ENCODE measurements around the gene ZNF407.

The ZNF407 gene

DNA sequence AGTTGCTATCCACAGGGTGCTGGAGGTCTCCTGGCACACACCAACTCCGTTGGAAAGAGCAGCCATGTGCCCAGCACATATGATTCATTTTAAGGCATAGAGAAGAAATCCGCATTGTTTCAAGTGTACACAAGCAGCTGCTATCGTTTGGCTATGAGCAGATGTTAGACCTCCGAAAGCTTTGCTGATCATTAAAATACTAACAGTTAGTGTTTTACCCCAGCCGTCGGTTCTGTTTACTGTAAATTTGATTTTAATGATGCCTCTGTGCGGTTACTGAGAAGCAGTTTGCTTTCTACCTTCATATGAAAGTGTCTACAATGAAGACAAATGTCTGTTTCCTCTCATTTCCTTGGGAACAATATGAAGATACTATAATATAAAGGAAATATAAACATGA, 456.4 kb downstream of the ZNF407 start:
- Histone ChIP-seq H2AFZ (ENCODE audit: low read depth, low read length) (no peak overlapping the region), H3K79me2 (ENCODE audit: insufficient read depth, low read length) (no peaks in the 10 kb centered on the region), H3K4me1 (ENCODE audit: insufficient read depth, low read length) (peaks cover 13% of the 10 kb centered on the region), H3K36me3 (ENCODE audit: insufficient read depth, low read length) (no peaks in the 10 kb centered on the region), H3K27ac (ENCODE audit: low read length) (0 out of 2 replicates have a peak overlapping the region, but pooled peaks have one; percentile 3), H4K20me1 (ENCODE audit: insufficient read depth, low read length) (no peaks in the 10 kb centered on the region), H3K9me3 (ENCODE audit: insufficient read depth, low read length, severe bottlenecking) (no peaks in the 10 kb centered on the region), H3K4me3 (ENCODE audit: low read depth in 1 of 2, low read length in 2 of 2) (no peak overlapping the region), H3K27me3 (ENCODE audit: insufficient read depth, low read length, poor library complexity) (no peaks in the 10 kb centered on the region), H3K9ac (ENCODE audit: low read depth, low read length) (no peak overlapping the region), H3K4me2 (ENCODE audit: insufficient read depth, low read length) (no peak overlapping the region)
- no peak for ATAC-seq (ENCODE audit: insufficient read depth, low read depth)
- DNase-seq = no peak
- TF ChIP-seq EZH2 (IDR thresholded peaks at IDR 0.05; ENCODE audit: borderline replicate concordance, low read depth, low read length, severe bottlenecking) = no peak
- TF ChIP-seq, protein P1, sequence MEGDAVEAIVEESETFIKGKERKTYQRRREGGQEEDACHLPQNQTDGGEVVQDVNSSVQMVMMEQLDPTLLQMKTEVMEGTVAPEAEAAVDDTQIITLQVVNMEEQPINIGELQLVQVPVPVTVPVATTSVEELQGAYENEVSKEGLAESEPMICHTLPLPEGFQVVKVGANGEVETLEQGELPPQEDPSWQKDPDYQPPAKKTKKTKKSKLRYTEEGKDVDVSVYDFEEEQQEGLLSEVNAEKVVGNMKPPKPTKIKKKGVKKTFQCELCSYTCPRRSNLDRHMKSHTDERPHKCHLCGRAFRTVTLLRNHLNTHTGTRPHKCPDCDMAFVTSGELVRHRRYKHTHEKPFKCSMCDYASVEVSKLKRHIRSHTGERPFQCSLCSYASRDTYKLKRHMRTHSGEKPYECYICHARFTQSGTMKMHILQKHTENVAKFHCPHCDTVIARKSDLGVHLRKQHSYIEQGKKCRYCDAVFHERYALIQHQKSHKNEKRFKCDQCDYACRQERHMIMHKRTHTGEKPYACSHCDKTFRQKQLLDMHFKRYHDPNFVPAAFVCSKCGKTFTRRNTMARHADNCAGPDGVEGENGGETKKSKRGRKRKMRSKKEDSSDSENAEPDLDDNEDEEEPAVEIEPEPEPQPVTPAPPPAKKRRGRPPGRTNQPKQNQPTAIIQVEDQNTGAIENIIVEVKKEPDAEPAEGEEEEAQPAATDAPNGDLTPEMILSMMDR (IDR thresholded peaks at IDR 0.05; ENCODE audit: borderline replicate concordance, extremely low read depth, low read length, poor library complexity, severe bottlenecking) = no peak

DNA sequence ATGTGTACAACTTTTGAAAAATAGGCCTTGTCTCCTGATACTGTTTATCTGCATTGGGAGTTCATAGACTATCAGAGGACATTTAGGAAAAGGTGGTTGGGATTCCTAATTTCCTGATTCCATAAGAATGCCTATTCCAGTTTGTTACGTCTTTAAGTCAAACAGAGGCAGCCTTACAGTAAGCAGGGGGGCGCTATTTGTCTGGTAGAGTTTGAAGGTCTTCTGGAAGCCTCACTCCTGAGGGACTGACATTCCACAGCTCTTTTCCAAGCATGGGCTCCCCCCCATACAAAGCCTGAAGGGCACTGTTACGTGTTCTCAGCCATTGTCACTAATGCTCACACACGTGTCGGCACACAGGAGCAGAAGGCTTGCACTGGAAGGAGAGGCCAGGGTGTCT, 456.9 kb downstream of the ZNF407 start:
- no peak for ATAC-seq (ENCODE audit: insufficient read depth, low read depth)
- Histone ChIP-seq H3K79me2 (ENCODE audit: insufficient read depth, low read length) (no peaks in the 10 kb centered on the region), H3K9ac (ENCODE audit: low read depth, low read length) (no peak overlapping the region), H3K36me3 (ENCODE audit: insufficient read depth, low read length) (no peaks in the 10 kb centered on the region), H3K9me3 (ENCODE audit: insufficient read depth, low read length, severe bottlenecking) (no peaks in the 10 kb centered on the region), H3K4me1 (ENCODE audit: insufficient read depth, low read length) (peaks cover 13% of the 10 kb centered on the region), H3K27ac (ENCODE audit: low read length) (no peak overlapping the region), H3K4me3 (ENCODE audit: low read depth in 1 of 2, low read length in 2 of 2) (no peak overlapping the region), H4K20me1 (ENCODE audit: insufficient read depth, low read length) (no peaks in the 10 kb centered on the region), H3K27me3 (ENCODE audit: insufficient read depth, low read length, poor library complexity) (no peaks in the 10 kb centered on the region), H3K4me2 (ENCODE audit: insufficient read depth, low read length) (no peak overlapping the region), H2AFZ (ENCODE audit: low read depth, low read length) (no peak overlapping the region)
- no peak for DNase-seq
- no peak for TF ChIP-seq EZH2 (IDR thresholded peaks at IDR 0.05; ENCODE audit: borderline replicate concordance, low read depth, low read length, severe bottlenecking)
- TF ChIP-seq, protein P1 (IDR thresholded peaks at IDR 0.05; ENCODE audit: borderline replicate concordance, extremely low read depth, low read length, poor library complexity, severe bottlenecking) = no peak

DNA sequence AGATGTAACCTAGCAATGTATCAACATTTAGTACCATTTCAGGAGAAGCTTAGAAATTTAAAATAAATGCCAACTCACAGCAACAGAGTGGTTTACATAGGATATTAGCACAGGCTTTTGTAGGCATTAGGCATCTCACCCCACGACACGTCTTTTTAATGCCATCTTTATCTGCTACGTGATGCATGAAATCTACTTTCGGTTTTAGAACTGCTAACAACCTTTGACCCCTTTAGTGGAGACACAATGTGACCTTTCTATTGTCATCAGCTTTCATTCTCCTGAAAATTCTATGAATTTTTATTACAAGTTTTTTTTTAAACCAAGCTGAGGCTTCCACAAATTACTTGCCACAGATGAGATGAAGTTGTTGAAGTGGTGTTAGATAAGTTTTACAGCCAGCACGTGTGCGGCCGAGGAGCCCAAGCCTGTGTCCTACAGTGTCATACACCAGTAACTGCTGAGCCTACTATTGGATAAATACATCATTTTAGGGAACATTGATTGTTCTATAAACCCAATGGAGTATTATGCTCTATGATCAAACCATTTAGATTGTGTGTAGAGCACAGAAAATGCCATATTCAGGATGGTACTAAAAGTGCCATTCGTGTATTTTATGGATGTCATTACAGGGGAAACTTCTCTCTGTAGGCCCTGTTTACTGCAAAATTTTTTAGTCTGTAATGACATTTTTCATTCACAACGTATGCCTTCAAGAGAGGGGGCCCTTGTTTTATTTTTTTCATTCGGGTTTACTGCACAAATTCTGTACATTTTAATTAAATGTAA, 459.7 kb downstream of the ZNF407 start:
- H3K9me3 ChIP-seq (ENCODE audit: insufficient read depth, low read length, severe bottlenecking) = no peaks in the 10 kb centered on the region
- no peaks in the 10 kb centered on the region for H4K20me1 ChIP-seq (ENCODE audit: insufficient read depth, low read length)
- TF ChIP-seq, protein P1 (IDR thresholded peaks at IDR 0.05; ENCODE audit: borderline replicate concordance, extremely low read depth, low read length, poor library complexity, severe bottlenecking) = no peak
- no peak for TF ChIP-seq EZH2 (IDR thresholded peaks at IDR 0.05; ENCODE audit: borderline replicate concordance, low read depth, low read length, severe bottlenecking)
- no peaks in the 10 kb centered on the region for H3K27me3 ChIP-seq (ENCODE audit: insufficient read depth, low read length, poor library complexity)
- DNase-seq (no peak), ATAC-seq (ENCODE audit: insufficient read depth, low read depth) (no peak)
- H3K36me3 ChIP-seq (ENCODE audit: insufficient read depth, low read length) = no peaks in the 10 kb centered on the region
- H3K9ac ChIP-seq (ENCODE audit: low read depth, low read length) = no peak overlapping the region
- H3K4me3 ChIP-seq (ENCODE audit: low read depth in 1 of 2, low read length in 2 of 2) = no peak overlapping the region
- no peak overlapping the region for H3K27ac ChIP-seq (ENCODE audit: low read length)
- H3K79me2 ChIP-seq (ENCODE audit: insufficient read depth, low read length) = no peaks in the 10 kb centered on the region
- H3K4me2 ChIP-seq (ENCODE audit: insufficient read depth, low read length) = no peak overlapping the region
- peaks cover 13% of the 10 kb centered on the region for H3K4me1 ChIP-seq (ENCODE audit: insufficient read depth, low read length)
- no peak overlapping the region for H2AFZ ChIP-seq (ENCODE audit: low read depth, low read length)

Measured in DND-41 (cell line).